Memory B cell (primary cell): ENCODE results near the gene CYLD.

Source experiments
- ATAC-seq: fragments of 150-1000 bp; cut with Tn5 transposase; 2 replicates; pipeline ENCODE4 v1.10.0; 2021; ENCODE audit warnings: low read depth, mild to moderate bottlenecking, moderate library complexity
- DNase-seq, 2 donors: peaks; one replicate each; pipeline ENCODE4 v3.0.0; 2022; ENCODE audit warnings: low spot score in 2 of 2
- H3K27ac Mint-ChIP-seq: one replicate; pipeline ENCODE4 v1.8.0; 2022; ENCODE audit warnings: mild to moderate bottlenecking, moderate library complexity, mixed read lengths
- H3K27me3 Mint-ChIP-seq: one replicate; pipeline ENCODE4 v1.8.0; 2022; ENCODE audit warnings: mixed read lengths
- H3K36me3 Mint-ChIP-seq: one replicate; pipeline ENCODE4 v1.8.0; 2022; ENCODE audit warnings: mild to moderate bottlenecking, mixed read lengths
- H3K4me1 Mint-ChIP-seq: one replicate; pipeline ENCODE4 v1.8.0; 2022; ENCODE audit warnings: mixed read lengths
- H3K4me3 Mint-ChIP-seq: one replicate; pipeline ENCODE4 v1.8.0; 2022; ENCODE audit warnings: mild to moderate bottlenecking, moderate library complexity, mixed read lengths
- H3K9me3 Mint-ChIP-seq: one replicate; pipeline ENCODE4 v1.8.0; 2022; ENCODE audit warnings: mixed read lengths

Gene CYLD

DNA sequence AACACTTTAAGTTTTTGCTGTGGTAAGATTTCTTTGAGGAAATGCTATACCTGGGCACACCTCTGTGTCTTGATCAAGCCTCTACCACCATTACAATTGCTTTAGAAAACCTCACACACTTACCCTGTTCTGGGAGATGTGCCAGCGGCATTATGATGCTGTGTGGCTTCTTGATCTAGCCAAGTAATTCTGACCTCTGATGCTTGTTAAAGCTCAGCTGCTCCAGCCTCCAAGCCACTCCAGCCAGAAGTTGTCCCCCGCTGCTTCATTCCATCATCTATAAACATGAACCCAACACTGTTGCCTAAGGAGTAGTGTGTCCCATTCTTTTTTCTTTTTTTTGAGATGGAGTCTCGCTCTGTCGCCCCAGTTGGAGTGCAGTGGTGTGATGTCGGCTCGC, 60.1 kb downstream of the CYLD start:
- DNase-seq (no peak), ATAC-seq (no peak)
- H3K9me3 Mint-ChIP-seq = peaks cover 2% of the 10 kb centered on the region
- peaks cover 9% of the 10 kb centered on the region for H3K4me1 Mint-ChIP-seq
- no peak overlapping the region for H3K4me3 Mint-ChIP-seq
- peaks cover 22% of the 10 kb centered on the region for H3K36me3 Mint-ChIP-seq
- no peaks in the 10 kb centered on the region for H3K27me3 Mint-ChIP-seq
- H3K27ac Mint-ChIP-seq = no peak overlapping the region

DNA sequence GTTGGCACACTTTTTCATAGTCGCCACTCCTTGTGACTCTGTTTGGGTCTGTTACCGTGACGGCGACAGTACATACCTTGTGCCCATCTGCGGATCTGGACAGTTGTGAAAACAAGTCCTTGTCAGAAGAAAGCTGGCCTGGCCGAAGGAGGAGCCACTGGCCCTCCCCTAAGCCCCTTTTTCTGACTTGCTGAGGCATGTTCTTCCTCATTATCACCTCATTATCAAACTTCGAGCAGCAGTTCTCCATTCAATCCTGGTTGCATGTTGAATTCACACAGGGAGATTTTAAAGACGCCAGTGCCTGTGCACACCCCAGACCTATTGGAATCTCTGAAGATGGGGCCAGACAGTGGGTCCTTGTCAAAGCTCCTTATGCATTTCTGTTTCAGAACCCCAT, 61.1 kb downstream of the CYLD start:
- H3K9me3 Mint-ChIP-seq = peaks cover 2% of the 10 kb centered on the region
- H3K27me3 Mint-ChIP-seq = no peaks in the 10 kb centered on the region
- no peak overlapping the region for H3K27ac Mint-ChIP-seq
- H3K36me3 Mint-ChIP-seq = peaks cover 14% of the 10 kb centered on the region
- ATAC-seq (no peak), DNase-seq (no peak)
- no peak overlapping the region for H3K4me3 Mint-ChIP-seq
- peaks cover 9% of the 10 kb centered on the region for H3K4me1 Mint-ChIP-seq

DNA sequence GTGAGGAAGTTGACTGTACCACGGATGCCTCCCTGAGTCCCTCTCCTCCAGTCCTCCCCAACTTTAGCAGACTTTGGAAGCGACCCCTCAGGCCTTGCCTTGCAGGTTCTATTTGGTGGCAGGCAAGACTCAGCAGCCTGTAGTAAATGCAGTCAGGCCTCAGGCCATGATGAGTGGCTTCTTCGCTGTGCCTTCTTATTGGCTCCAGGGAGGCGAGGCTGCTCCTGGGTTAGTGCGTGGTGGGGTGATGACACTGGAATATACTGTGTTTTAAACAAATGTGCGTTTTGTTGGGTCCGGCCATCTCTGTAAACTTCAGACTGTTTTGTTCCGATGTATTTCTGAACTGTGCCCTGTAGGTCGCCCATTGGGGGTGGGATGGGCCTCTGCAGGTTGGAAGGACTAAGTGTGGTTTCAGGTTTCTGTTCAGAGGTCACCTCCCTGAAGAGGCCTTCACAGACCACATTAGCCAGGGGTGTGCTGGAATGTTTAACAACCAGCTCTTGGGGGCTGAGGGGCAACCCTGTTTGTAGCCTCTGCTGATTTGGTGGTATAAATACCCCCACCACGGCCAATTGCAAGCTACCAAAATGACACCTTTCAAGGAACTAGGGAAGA, 62.5 kb downstream of the CYLD start:
- Mint-ChIP-seq H3K27me3 (peaks cover 4% of the 10 kb centered on the region), H3K4me3 (no peak overlapping the region), H3K4me1 (peaks cover 14% of the 10 kb centered on the region), H3K36me3 (peaks cover 5% of the 10 kb centered on the region), H3K27ac (no peak overlapping the region), H3K9me3 (no peaks in the 10 kb centered on the region)
- ATAC-seq (no peak), DNase-seq (no peak)

DNA sequence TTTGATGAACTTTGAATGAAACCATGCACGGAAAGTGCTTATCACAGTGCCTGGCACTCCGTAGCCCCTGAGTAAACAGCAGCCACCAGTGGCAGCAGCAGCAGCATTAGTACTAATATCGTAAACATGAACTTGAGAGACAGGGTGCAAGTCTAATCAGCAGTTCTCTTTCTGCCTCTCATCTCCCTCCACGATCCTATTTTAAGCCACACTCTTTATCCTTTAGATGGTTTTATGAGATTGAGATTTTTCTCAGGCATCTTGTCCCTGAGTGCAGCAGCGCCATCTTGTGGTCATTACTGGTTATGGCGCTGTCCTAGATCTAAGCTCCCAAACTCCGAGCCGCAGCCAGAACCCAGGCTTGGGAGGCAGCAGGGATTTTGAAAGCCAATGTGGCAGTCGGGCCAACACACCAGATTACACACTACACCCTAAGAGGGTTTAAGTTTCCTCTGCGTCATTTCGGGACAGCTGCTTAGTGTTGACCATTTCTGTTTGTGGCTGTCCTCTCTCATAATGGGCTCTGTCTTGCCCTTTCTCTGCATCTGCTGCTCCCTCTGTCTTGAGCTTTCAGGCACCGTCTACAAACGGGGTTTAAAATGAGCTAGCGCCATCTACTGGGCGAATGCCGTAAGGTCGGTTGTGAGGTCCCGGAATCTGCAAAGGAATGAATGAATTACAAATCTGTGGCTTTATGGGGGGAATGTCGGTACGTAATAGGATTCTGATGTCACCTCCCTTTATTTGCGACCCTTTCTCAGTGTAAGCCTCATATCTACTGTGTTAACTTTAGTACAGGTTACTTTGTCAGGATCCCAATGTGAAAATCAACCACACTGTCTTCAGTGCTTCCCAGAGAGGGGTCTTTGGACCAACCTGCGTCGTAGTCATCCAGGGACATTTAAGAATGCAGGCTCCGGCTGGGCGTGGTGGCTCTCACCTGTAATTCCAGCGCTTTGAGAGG, 64.5 kb downstream of the CYLD start:
- Mint-ChIP-seq H3K4me1 (peaks cover 14% of the 10 kb centered on the region), H3K36me3 (no peaks in the 10 kb centered on the region), H3K27me3 (peaks cover 6% of the 10 kb centered on the region), H3K9me3 (no peaks in the 10 kb centered on the region), H3K4me3 (peak overlapping the region; percentile 61), H3K27ac (no peak overlapping the region)
- DNase-seq = peak; percentile 77 to 80
- ATAC-seq = peak; percentile 97

DNA sequence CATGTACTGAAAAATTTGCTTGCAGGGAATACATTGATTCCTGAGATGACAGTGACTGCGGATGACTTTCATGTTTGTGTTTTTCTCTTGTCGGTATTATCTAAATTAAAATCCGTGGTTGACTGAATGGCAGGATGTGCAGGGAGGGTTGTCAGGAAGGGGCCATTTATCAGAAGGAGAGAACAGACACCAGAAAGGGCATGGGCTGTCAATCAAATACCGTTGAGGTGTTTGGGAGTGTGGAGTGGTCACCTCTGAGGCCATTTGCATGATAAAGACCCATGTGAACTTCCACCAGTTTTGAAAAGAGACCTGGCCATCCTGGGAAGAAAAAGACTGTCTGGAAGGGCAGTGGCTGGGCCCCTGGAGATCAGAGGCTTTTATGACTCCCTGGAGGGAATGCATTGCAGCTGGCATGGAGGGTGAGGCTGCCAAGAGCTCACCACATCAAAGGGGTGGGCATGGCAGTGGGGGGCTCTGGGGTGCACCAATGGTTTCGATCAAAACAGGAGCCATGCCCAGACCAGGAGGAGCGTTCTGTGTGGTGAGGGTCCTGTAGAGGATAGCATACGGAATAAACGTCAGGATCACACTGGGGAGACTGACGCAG, 67.1 kb downstream of the CYLD start:
- DNase-seq (no peak), ATAC-seq (no peak)
- Mint-ChIP-seq H3K27me3 (peaks cover 6% of the 10 kb centered on the region), H3K36me3 (no peaks in the 10 kb centered on the region), H3K4me3 (no peak overlapping the region), H3K4me1 (peaks cover 14% of the 10 kb centered on the region), H3K9me3 (no peaks in the 10 kb centered on the region), H3K27ac (no peak overlapping the region)

DNA sequence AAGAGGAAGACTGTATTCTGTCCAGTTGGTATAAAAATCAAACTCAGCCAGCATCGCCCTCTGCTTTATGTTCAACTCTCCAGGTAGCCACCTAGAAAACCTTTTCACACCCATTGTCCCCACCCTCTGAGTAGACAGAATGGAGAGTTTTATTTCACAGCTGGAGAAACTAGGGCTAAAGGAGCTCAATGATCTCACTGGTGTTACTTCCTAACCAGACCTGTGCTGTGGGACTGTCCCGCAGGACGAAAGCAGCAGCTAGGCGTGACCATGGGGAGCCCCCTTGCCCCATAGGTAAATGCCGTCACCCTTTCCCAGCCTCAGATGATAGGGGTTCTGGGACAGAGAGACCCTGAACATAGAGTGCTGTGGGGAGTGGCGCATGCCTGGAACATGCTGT, 67.7 kb downstream of the CYLD start:
- Mint-ChIP-seq H3K4me1 (peaks cover 14% of the 10 kb centered on the region), H3K9me3 (no peaks in the 10 kb centered on the region), H3K27ac (no peak overlapping the region), H3K27me3 (peaks cover 6% of the 10 kb centered on the region), H3K36me3 (no peaks in the 10 kb centered on the region), H3K4me3 (no peak overlapping the region)
- no peak for DNase-seq
- ATAC-seq = no peak

DNA sequence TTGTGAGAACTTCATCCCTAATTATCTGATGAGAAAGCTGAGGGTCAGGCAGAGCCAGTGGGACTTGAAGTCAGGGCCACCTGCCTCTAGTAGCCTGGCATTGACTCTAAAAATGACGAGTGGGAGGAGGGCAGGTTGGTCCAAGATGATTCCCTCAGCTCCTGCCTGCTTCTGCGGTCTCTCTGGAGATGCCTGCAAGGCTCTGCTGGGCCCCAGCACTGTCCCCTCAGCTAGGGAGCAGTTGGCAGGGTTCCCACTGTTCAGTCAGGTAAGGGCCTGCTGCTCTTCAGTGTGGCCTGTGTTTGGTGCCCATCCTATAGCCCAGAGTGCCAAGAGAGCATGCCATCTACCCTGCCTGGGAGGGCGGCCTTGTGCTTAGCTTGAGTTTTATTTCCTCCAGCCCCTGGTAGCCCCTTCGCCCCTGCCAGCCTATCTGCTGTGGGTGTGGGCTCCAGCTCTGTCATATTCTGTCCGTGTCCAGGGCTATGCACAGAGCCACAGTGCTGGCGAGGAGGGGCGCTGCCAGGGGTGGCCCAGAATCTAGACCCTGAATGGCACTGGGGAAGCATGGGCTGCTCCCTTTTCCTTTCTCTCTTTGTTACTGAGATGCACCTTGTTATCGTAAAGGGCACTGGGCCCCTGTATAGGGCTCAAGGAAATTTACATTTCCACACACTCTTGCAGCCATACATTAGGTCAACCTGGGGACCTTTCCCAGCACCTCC, 68.5 kb downstream of the CYLD start:
- H3K4me1 Mint-ChIP-seq = peaks cover 14% of the 10 kb centered on the region
- DNase-seq = no peak
- no peaks in the 10 kb centered on the region for H3K9me3 Mint-ChIP-seq

DNA sequence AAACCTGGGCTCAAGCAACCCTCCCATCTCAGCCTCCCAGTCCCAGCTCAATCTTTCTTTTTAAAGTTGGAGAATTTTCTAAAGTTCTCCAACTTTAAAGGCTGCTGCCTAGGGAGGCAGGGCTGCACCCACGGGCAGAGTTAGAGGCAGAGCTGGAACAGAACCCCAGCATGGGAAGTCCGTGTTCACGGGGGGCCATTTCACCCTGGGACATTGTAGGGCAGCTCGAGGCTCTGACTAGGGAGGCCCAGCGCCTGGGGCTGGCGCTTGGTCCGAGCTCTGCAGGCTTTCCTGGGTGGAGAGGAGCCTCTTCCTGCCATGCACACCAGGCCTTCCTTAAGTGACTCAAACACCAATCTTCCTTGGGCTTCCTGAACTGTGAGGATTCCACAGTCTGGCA, 70.2 kb downstream of the CYLD start:
- H3K36me3 Mint-ChIP-seq = no peaks in the 10 kb centered on the region

More for the DNA sequence above, 68.5 kb downstream of the CYLD start:
- no peak overlapping the region for H3K4me3 Mint-ChIP-seq
- ATAC-seq = no peak
- no peaks in the 10 kb centered on the region for H3K36me3 Mint-ChIP-seq
- H3K27ac Mint-ChIP-seq = no peak overlapping the region
- H3K27me3 Mint-ChIP-seq = peaks cover 6% of the 10 kb centered on the region

DNA sequence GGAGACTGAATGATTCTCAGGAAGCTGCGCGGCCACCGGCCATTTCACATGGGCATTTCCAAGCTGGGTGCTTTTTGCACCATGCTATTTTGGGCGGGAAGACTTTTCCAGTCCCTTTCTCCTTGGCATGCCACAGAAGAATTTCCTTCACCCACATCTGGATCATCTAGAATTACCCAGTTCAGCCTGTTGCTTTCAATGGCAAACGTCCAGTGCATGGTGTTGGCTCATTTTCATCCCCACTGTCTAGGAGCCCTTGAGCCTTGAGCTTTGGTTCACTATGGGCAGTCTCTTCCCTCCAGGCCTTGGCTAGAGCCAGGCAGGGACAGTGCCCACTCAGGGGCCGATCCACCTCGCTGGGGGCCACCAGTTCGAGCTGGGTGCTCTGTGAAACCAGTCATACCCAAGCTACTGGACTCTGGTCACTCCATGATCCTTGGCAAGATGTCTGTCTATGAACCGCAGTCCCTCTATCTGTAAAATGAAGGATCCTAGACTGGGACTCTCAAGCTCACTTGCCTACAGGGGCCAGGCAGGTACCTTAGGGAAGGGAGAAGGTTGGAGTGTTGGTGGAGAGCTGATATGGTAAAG, 71.1 kb downstream of the CYLD start:
- DNase-seq (no peak), ATAC-seq (no peak)
- Mint-ChIP-seq H3K27me3 (peaks cover 12% of the 10 kb centered on the region), H3K27ac (no peak overlapping the region), H3K4me3 (no peak overlapping the region), H3K36me3 (no peaks in the 10 kb centered on the region), H3K9me3 (no peaks in the 10 kb centered on the region), H3K4me1 (peaks cover 5% of the 10 kb centered on the region)

More for the DNA sequence above, 70.2 kb downstream of the CYLD start:
- H3K4me1 Mint-ChIP-seq = peaks cover 5% of the 10 kb centered on the region
- H3K4me3 Mint-ChIP-seq = no peak overlapping the region
- H3K27ac Mint-ChIP-seq = no peak overlapping the region
- H3K27me3 Mint-ChIP-seq = peaks cover 12% of the 10 kb centered on the region
- DNase-seq (no peak), ATAC-seq (no peak)
- no peaks in the 10 kb centered on the region for H3K9me3 Mint-ChIP-seq

DNA sequence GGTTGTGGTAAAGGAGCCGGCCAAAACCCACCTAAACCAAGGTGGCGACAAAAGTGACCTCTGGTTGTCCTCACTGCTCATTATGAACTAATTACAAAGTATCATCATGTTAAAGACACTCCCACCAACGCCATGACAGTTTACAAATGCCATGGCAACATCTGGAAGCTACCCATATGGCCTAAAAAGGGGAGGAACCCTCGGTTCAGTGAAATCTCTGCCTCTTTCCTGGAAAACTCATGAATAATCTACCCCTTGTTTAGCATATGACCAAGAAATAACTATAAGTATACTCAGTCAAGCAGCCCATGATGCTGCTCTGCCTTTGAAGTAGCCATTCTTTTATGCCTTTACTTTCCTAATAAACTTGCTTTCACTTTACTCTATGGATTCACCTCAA, 72.2 kb downstream of the CYLD start:
- H3K4me3 Mint-ChIP-seq = no peak overlapping the region
- DNase-seq (no peak), ATAC-seq (no peak)
- H3K4me1 Mint-ChIP-seq = peaks cover 3% of the 10 kb centered on the region
- H3K27me3 Mint-ChIP-seq = peaks cover 11% of the 10 kb centered on the region
- no peaks in the 10 kb centered on the region for H3K36me3 Mint-ChIP-seq
- H3K27ac Mint-ChIP-seq = no peak overlapping the region
- no peaks in the 10 kb centered on the region for H3K9me3 Mint-ChIP-seq

DNA sequence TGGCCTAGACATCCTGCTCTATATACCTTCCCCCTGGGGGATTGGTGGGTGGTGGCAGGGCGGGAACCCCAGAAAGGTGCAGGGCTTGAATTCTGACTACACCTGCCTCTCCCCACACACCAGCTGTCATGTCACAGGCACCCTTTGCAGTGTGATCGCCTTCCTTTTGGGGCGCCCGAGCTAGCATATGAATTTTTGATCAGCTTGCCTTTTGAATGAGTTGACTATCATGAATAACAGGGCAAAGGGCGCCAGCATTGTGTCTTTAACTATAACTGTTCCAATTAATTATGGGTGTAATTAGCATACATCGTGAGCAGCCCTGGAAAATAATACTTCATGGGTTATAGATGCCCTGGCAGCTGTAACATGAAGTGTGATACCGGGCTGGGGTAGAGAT, 72.7 kb downstream of the CYLD start:
- H3K36me3 Mint-ChIP-seq = no peaks in the 10 kb centered on the region
- H3K9me3 Mint-ChIP-seq = no peaks in the 10 kb centered on the region
- H3K27me3 Mint-ChIP-seq = peaks cover 8% of the 10 kb centered on the region
- DNase-seq = no peak
- no peak overlapping the region for H3K4me3 Mint-ChIP-seq
- H3K27ac Mint-ChIP-seq = no peak overlapping the region
- ATAC-seq = no peak
- no peaks in the 10 kb centered on the region for H3K4me1 Mint-ChIP-seq

DNA sequence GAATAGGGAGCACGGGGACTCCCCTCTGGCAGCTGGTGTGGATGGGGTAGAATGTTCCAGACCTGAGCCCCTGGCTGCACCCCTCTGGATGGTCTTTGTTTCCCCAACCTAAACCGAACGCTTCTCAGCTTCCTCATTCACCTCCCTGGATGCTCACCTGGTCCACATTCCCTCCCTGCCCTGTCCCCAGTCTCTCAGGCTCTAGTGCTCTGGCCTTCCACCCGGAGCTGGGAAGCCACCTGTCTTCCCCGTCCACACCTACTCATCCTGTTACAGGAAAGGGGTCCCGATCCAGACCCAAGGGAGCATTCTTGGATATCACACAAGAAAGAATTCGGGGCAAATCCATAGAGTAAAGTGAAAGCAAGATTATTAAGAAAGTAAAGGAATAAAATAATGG, 73.5 kb downstream of the CYLD start:
- DNase-seq (no peak), ATAC-seq (no peak)
- Mint-ChIP-seq H3K36me3 (no peaks in the 10 kb centered on the region), H3K27ac (no peak overlapping the region), H3K9me3 (no peaks in the 10 kb centered on the region), H3K4me1 (no peaks in the 10 kb centered on the region), H3K4me3 (no peak overlapping the region), H3K27me3 (peaks cover 8% of the 10 kb centered on the region)

DNA sequence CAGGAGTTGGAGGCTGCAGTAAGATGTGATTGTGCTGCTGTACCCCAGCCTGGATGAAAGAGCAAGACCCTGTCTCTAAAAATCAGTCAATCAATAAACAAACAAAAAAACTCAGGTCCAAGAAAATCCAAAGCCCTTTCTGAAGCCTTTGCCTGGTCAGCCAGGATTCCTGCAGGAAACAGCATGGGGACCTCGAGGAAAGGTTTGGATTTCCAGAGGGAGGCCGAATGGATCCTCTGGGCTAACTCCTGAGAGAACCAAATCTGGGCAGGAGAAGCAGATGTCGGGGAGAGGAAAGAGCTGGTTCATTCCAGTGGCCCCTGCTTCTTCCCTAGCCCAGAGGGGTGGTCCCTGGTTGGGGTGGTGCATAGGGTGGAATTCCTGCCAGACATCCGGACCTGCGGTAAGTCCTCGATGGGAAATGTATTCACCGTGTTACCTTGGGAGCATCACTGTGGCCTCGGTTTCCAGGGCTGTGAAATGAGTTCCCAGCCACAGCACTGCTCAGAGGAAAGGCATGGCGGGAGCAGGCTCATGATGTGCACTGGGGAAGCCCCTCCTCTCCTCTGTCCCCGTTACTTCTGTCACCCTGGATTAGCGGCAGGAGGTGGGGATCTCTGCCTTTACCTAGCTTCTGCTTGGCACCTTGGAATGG, 75.1 kb downstream of the CYLD start:
- no peak for DNase-seq
- Mint-ChIP-seq H3K27ac (no peak overlapping the region), H3K4me3 (no peak overlapping the region), H3K36me3 (no peaks in the 10 kb centered on the region), H3K27me3 (peaks cover 6% of the 10 kb centered on the region), H3K9me3 (no peaks in the 10 kb centered on the region), H3K4me1 (no peaks in the 10 kb centered on the region)
- no peak for ATAC-seq
